ENCODE data around the gene PARD3B. TPM values are rescaled to one million over a fixed set of nuclear protein-coding genes. Genes with fewer than 3 reads are reported as not detected.
"Not testable (repeated sequence)": the region's sequence is repeated elsewhere in the genome, so short reads cannot be mapped to it uniquely, and the experiment has no call there.

PARD3B gene
- total and polyA plus RNA-seq, 3 donors from 2014 or later = 14.6 to 36.8 (median 29.6) TPM

- H3K27ac ChIP-seq = no peak overlapping the region
- no peaks in the 10 kb centered on the region for H3K36me3 ChIP-seq (ENCODE audit: low read depth, missing control alignments)
- H3K4me3 ChIP-seq = no peak overlapping the region
- no peaks in the 10 kb centered on the region for H3K4me1 ChIP-seq
- H3K27me3 ChIP-seq = no peaks in the 10 kb centered on the region
- intact Hi-C loops (cut with DNase I; ENCODE audit: low total_unique reads) = no loop called here
- no peaks in the 10 kb centered on the region for H3K9me3 ChIP-seq
- no peak for DNase-seq
- no peak for TF ChIP-seq CTCF (IDR thresholded peaks at IDR 0.05)
- no peak for TF ChIP-seq POLR2A (IDR thresholded peaks at IDR 0.05)
- 85 to 100% methylated on average over 1 of the region's 1 CpG for WGBS, 2 donors
Observed at GRCh38 chr2:205217004-205217403, 671.7 kb downstream of the PARD3B start.

GRCh38 chr2:205218056-205218455, 672.8 kb downstream of the PARD3B start:
- no peak for DNase-seq
- no peak overlapping the region for H3K4me3 ChIP-seq
- H3K9me3 ChIP-seq = no peaks in the 10 kb centered on the region

GRCh38 chr2:205218816-205219215, 673.5 kb downstream of the PARD3B start:
- H3K36me3 ChIP-seq (ENCODE audit: low read depth, missing control alignments); H3K4me3 ChIP-seq; H3K4me1 ChIP-seq; DNase-seq; H3K27me3 ChIP-seq; H3K9me3 ChIP-seq; intact Hi-C loops (cut with DNase I; ENCODE audit: low total_unique reads); H3K27ac ChIP-seq: not testable (repeated sequence)
- 95 to 97% methylated on average over 5 of the region's 5 CpGs for WGBS, 2 donors

More at GRCh38 chr2:205218056-205218455, 672.8 kb downstream of the PARD3B start:
- Histone ChIP-seq H3K27me3 (no peaks in the 10 kb centered on the region), H3K36me3 (ENCODE audit: low read depth, missing control alignments) (no peaks in the 10 kb centered on the region), H3K27ac (no peak overlapping the region), H3K4me1 (no peaks in the 10 kb centered on the region)
- intact Hi-C loops (cut with DNase I; ENCODE audit: low total_unique reads) = no loop called here
- 80 to 97% methylated on average over 3 of the region's 3 CpGs for WGBS, 2 donors
- TF ChIP-seq CTCF (IDR thresholded peaks at IDR 0.05) (no peak), POLR2A (IDR thresholded peaks at IDR 0.05) (no peak)

- H3K9me3 ChIP-seq = no peaks in the 10 kb centered on the region
- DNase-seq = no peak
- no peak overlapping the region for H3K27ac ChIP-seq
- intact Hi-C loops (cut with DNase I; ENCODE audit: low total_unique reads) = no loop called here
- no peak overlapping the region for H3K4me3 ChIP-seq
- no peaks in the 10 kb centered on the region for H3K36me3 ChIP-seq (ENCODE audit: low read depth, missing control alignments)
- no peak for TF ChIP-seq POLR2A (IDR thresholded peaks at IDR 0.05)
- no peak for TF ChIP-seq CTCF (IDR thresholded peaks at IDR 0.05)
- H3K27me3 ChIP-seq = no peaks in the 10 kb centered on the region
- 69 to 74% methylated on average over 3 of the region's 3 CpGs for WGBS, 2 donors
- no peaks in the 10 kb centered on the region for H3K4me1 ChIP-seq
Observed at GRCh38 chr2:205220559-205220958, 675.3 kb downstream of the PARD3B start.

GRCh38 chr2:205232086-205232485, 686.8 kb downstream of the PARD3B start:
- no peaks in the 10 kb centered on the region for H3K9me3 ChIP-seq
- intact Hi-C loops (cut with DNase I; ENCODE audit: low total_unique reads) = no loop called here
- H3K36me3 ChIP-seq (ENCODE audit: low read depth, missing control alignments) = no peaks in the 10 kb centered on the region
- 72 to 85% methylated on average over 3 of the region's 3 CpGs for WGBS, 2 donors
- DNase-seq = no peak
- no peaks in the 10 kb centered on the region for H3K27me3 ChIP-seq
- H3K4me3 ChIP-seq = no peak overlapping the region
- H3K27ac ChIP-seq = no peak overlapping the region
- TF ChIP-seq CTCF (IDR thresholded peaks at IDR 0.05) (no peak), POLR2A (IDR thresholded peaks at IDR 0.05) (no peak)
- no peaks in the 10 kb centered on the region for H3K4me1 ChIP-seq
